Right cardiac atrium (tissue), 5 donors: Measurements from ENCODE around the gene MED16. TPM values are rescaled to one million over a fixed set of nuclear protein-coding genes. Genes with fewer than 3 reads are reported as not detected.

Experiments used
- ATAC-seq, 2 donors: fragments of 200-7000 bp; cut with Tn5 transposase; one replicate each; pipeline versions ENCODE4 v1.8.0 to v1.9.1; 2020; ENCODE audit warnings: moderate library complexity in 2 of 2, mild to moderate bottlenecking in 1 of 2
- DNase-seq, 3 donors: peaks; one replicate each; pipeline ENCODE4 v3.0.0-alpha.2; 2020
- H3K27ac ChIP-seq: one replicate; pipeline ENCODE4 v1.5.1; 2013; ENCODE audit warnings: mild to moderate bottlenecking, low read length, control low read depth, moderate library complexity
- H3K27me3 ChIP-seq: one replicate; pipeline ENCODE4 v1.6.1; 2013; ENCODE audit not compliant: control insufficient read depth, insufficient read depth
- H3K4me1 ChIP-seq: one replicate; pipeline ENCODE4 v1.6.1; 2013; ENCODE audit warnings: low read length; ENCODE audit not compliant: control insufficient read depth, insufficient read depth
- H3K4me3 ChIP-seq: one replicate; pipeline ENCODE4 v1.5.1; 2013; ENCODE audit warnings: low read length, control low read depth
- H3K9me3 ChIP-seq: one replicate; pipeline ENCODE4 v1.6.1; 2013; ENCODE audit warnings: low read length; ENCODE audit not compliant: control insufficient read depth
- WGBS: extraction: QIAGEN DNeasy Blood & Tissue Kit; methylation state at CpG from one replicate; pipeline ENCODE4 v1.1.7; 2013; 5-methylcytosine and 5-hydroxymethylcytosine counted together
- intact Hi-C, 4 donors: fragments of 100-400 bp; cut with DNase I; formaldehyde crosslinking; loops; one replicate each; pipeline versions ENCODE4 v1.11.0 to v1.14.0; 2022 to 2023
- polyA plus RNA-seq: library from polyadenylated mRNA; stranded (reverse); fragments of 200-250 nt; gene quantifications from one replicate; pipeline ENCODE4 v1.2.3, GENCODE V29; 2013
- total RNA-seq, 4 donors: library from RNA; stranded (reverse); fragmentation: NEBNext Ultra II Directional; extraction: Animal tissue kit (Norgen Biotek cat#: 25700); gene quantifications; one replicate each; pipeline ENCODE4 v1.2.1, GENCODE V29; 2021
- donor health status: healthy with polysubstance abuse.
- donor health status: DM: no; HTN: yes; CAD: no.
- donor health status: DM: no; HTN: no; CAD: no.
- donor health status: DM: no; HTN: yes; CAD: no; lungs with severe emphysema.
- donor health status: DM: yes; HTN: yes; CAD: no.

The MED16 gene
- total and polyA plus RNA-seq, 5 donors: 21.3 to 28.4 (median 25.0) TPM

- H3K9me3 ChIP-seq: no peaks in the 10 kb centered on the region
- H3K27ac ChIP-seq: peak overlapping the region; percentile 30
- H3K4me3 ChIP-seq: no peak overlapping the region
- WGBS: 15% methylated on average over 31 of the region's 31 CpGs
- intact Hi-C loops: no loop called here
- H3K4me1 ChIP-seq: peaks cover 4% of the 10 kb centered on the region
- no peaks in the 10 kb centered on the region for H3K27me3 ChIP-seq
- DNase-seq (peak; percentile 85 to 95 (median 94)), ATAC-seq (peak; percentile 91 to 92)
Measured at GRCh38 chr19:934865-935479, 42.0 kb upstream of the MED16 start.

DNA sequence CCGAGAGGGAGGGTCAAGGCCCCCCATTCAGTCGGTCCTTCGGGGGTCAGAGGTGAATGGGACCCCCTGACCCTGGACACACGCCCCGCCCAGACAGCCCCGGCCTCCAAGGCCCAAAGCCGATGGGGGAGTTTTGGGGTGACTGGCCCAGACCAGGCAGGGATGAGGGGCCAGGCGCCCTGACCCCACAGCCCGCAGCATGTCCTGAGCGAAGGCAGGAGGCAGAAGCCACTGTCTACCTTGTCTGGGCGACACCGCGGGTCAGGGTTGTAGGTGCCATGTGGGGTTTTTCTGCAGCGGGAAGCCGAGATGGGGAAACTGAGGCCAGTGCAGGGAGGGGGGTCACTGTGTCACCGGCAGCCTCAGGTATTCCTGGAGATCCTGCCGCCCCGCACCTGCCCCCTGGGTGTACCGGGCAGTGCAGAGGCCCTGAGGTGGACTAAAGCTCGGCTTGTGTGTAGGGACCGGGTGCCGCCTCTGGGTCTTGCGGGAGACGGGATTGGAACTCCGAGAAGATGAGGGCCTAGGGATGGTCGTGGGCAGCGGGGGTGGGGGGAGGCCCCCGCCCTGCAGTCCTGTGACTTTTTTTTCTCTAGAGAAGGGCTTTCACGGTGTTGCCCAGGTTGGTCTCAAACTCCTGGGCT is 41.3 kb upstream of the MED16 start:
- Histone ChIP-seq H3K4me1 (peaks cover 4% of the 10 kb centered on the region), H3K27ac (no peak overlapping the region), H3K27me3 (no peaks in the 10 kb centered on the region), H3K4me3 (no peak overlapping the region), H3K9me3 (no peaks in the 10 kb centered on the region)
- peak; percentile 2 to 3 for ATAC-seq
- 77% methylated on average over 29 of the region's 29 CpGs for WGBS
- intact Hi-C loops: no loop called here
- no peak for DNase-seq

- Histone ChIP-seq H3K9me3 (no peaks in the 10 kb centered on the region), H3K4me1 (peaks cover 4% of the 10 kb centered on the region), H3K27me3 (no peaks in the 10 kb centered on the region), H3K4me3 (no peak overlapping the region), H3K27ac (no peak overlapping the region)
- intact Hi-C loops: no loop called here
- DNase-seq (no peak), ATAC-seq (no peak)
- WGBS: 48% methylated on average over 14 of the region's 14 CpGs
Measured at GRCh38 chr19:933553-933882, 40.5 kb upstream of the MED16 start.

GRCh38 chr19:932648-933552 is 39.9 kb upstream of the MED16 start:
- Histone ChIP-seq H3K4me1 (peaks cover 4% of the 10 kb centered on the region), H3K9me3 (no peaks in the 10 kb centered on the region), H3K27ac (no peak overlapping the region), H3K27me3 (no peaks in the 10 kb centered on the region), H3K4me3 (no peak overlapping the region)
- intact Hi-C loops: no loop called here
- peak; percentile 81 to 92 (median 89) for DNase-seq
- ATAC-seq: peak; percentile 72 to 74
- 40% methylated on average over 54 of the region's 54 CpGs for WGBS

GRCh38 chr19:931860-932647 is 39.1 kb upstream of the MED16 start:
- Histone ChIP-seq H3K27me3 (no peaks in the 10 kb centered on the region), H3K4me1 (peaks cover 4% of the 10 kb centered on the region), H3K4me3 (no peak overlapping the region), H3K27ac (no peak overlapping the region), H3K9me3 (no peaks in the 10 kb centered on the region)
- WGBS: 88% methylated on average over 32 of the region's 32 CpGs
- no peak for ATAC-seq
- intact Hi-C loops: no loop called here
- DNase-seq: no peak

- Histone ChIP-seq H3K4me3 (no peak overlapping the region), H3K27ac (no peak overlapping the region), H3K27me3 (no peaks in the 10 kb centered on the region), H3K4me1 (peaks cover 4% of the 10 kb centered on the region), H3K9me3 (no peaks in the 10 kb centered on the region)
- WGBS: 89% methylated on average over 6 of the region's 6 CpGs
- intact Hi-C loops: loop anchor here in 1 of 4 donors (10.0 kb wide), 1 partner anchor 165 kb away; no protein-coding TSS in a partner anchor
- ATAC-seq (no peak), DNase-seq (no peak)
Measured at GRCh38 chr19:929891-930258, 36.9 kb upstream of the MED16 start.

- peaks cover 4% of the 10 kb centered on the region for H3K4me1 ChIP-seq
- H3K27ac ChIP-seq: no peak overlapping the region
- DNase-seq (no peak), ATAC-seq (no peak)
- H3K4me3 ChIP-seq: no peak overlapping the region
- H3K27me3 ChIP-seq: no peaks in the 10 kb centered on the region
- H3K9me3 ChIP-seq: no peaks in the 10 kb centered on the region
- intact Hi-C loops: loop anchor here in 1 of 4 donors (10.0 kb wide), 1 partner anchor 165 kb away; no protein-coding TSS in a partner anchor
- 93% methylated on average over 51 of the region's 51 CpGs for WGBS
Measured at GRCh38 chr19:929203-929890, 36.4 kb upstream of the MED16 start.

- WGBS: 86% methylated on average over 18 of the region's 18 CpGs
- Histone ChIP-seq H3K4me1 (peaks cover 4% of the 10 kb centered on the region), H3K4me3 (no peak overlapping the region), H3K27ac (no peak overlapping the region), H3K27me3 (no peaks in the 10 kb centered on the region), H3K9me3 (no peaks in the 10 kb centered on the region)
- intact Hi-C loops: loop anchor here in 1 of 4 donors (10.0 kb wide), 1 partner anchor 164 kb away; no protein-coding TSS in a partner anchor
- ATAC-seq (no peak), DNase-seq (peak in 1 of 3 donors; percentile 64)
Measured at GRCh38 chr19:928471-929202, 35.6 kb upstream of the MED16 start.

GRCh38 chr19:927780-928401 is 34.9 kb upstream of the MED16 start:
- H3K4me3 ChIP-seq: no peak overlapping the region
- no peaks in the 10 kb centered on the region for H3K4me1 ChIP-seq
- 70% methylated on average over 12 of the region's 12 CpGs for WGBS
- no peaks in the 10 kb centered on the region for H3K27me3 ChIP-seq
- intact Hi-C loops: loop anchor here in 1 of 4 donors (10.0 kb wide), 1 partner anchor 163 kb away; no protein-coding TSS in a partner anchor
- ATAC-seq (no peak), DNase-seq (no peak)
- H3K9me3 ChIP-seq: no peaks in the 10 kb centered on the region
- H3K27ac ChIP-seq: no peak overlapping the region
